Fibroblast of gingiva (primary cell): ENCODE measurements around the gene RDH16.

ENCODE experiments used
- DNase-seq: peaks from one replicate; pipeline ENCODE4 v3.0.0-alpha.2; 2011; ENCODE audit warnings: low read depth

Gene RDH16, protein sequence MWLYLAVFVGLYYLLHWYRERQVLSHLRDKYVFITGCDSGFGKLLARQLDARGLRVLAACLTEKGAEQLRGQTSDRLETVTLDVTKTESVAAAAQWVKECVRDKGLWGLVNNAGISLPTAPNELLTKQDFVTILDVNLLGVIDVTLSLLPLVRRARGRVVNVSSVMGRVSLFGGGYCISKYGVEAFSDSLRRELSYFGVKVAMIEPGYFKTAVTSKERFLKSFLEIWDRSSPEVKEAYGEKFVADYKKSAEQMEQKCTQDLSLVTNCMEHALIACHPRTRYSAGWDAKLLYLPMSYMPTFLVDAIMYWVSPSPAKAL

DNA sequence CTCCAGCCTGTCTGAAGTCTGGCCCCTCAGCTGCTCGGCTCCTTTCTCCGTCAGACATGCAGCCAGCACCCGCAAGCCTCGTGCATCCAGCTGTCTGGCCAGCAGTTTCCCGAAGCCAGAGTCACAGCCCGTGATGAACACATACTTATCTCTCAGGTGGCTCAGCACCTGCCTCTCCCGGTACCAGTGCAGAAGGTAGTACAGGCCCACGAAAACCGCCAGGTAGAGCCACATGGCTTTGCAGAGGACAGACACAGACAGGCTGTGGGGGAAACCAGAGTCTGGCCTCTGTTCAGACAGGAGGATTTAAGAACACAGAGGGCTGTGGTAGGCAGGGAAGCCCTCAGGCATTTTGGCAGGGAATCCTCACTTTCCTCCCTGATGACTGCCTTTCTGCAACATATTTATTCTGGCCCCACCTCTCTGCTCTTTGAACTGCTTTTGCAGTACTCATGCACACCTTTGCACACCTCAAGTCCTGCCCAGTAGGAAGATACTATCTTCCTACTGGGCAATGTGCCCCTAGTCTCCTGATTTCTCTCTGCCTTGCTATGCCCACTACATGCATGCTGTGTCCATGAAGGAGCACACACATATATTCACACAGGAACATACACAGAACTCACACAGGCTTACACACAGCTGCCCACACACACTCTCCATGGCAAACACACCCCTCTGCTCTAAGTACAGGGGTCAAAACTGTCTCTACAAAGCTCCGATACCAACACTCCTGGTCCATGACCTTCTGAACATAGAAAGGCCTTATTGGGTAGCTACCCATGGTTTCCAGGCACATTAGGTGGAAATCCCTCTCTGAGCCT is at the start of gene RDH16:
TSS of gene RDH16 (minus strand) at position 380 of the 824 bp plus-strand sequence. CDS start at position 234, 146 bp downstream.
- DNase-seq, result no peak

DNA sequence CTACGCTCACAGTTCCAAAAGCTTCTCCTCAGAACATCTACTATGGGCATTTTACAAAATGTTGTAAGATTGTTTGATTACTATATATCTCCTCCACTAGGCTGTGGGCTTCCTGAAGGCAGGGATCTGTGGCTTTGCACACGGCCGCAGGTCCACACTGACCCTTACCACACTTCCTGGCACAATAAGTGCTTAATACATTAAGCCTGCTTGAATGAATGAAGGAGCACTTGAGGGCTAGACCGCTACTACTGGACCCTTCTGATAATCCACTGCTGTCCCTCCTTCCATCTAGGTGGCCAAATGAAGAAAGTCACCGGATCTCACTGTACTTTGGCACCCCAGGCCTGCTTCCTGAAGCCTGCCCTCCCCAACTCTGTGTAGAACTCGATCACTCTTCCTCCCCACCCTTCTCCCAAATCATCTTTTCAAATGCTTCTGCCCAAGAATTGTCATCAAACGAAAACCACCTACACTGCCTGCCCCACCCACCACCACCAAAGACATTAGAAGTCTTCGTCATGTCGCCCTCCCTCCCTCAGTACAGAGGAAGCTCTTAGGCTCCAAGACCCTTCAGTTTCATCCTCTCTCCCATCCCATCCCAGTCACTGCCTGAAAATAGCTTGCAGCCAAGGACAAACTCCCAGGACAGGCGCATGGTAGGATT is 49.5 kb upstream of the RDH16 start:
- no peak for DNase-seq

DNA sequence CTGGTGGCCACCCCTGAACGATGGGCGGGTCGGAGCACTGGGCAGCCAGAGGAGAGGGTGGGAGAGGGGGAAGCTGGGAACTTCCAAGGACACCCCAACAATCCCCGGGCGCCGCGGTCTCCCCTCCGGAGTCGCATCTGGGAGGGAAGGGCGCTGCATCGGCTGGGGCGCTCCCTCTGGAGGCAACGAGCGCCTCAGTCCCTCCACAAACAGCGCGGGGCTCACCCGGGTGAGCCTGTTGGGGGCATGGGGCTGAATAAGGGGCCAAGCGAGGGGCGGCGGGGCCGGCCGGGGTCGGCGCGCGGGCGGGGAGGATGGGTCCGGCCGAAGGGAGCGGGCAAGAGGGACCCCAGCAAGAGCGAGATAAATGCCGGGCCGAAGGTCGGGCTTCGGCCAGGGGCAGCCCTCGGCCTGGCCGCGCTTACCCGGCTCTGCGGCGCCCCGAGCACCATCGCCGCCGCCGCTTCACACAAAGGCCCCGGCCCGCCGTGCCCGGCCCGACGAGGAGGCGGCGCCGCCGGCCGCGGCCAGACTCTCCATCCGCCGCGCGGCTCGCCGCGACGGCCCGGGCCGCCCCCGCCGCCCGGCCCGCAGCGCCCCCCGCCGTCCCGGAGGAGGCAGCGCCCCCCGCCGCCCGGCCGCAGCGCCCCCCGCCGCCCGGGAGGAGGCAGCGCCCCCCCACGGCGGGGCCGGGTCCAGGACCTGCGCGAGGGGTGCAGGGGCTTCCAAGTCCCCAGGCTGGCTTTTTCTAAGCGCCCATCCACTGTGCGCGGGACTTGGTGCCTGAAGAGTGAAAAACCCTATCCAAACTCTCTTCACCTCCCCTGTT is 48.8 kb upstream of the RDH16 start, which contains the start of gene ZBTB39:
TSS of gene ZBTB39 (minus strand) at position 567 of the 829 bp plus-strand sequence. CDS start 1,629 bp downstream, outside the sequence.
- DNase-seq, result peak; percentile 56

DNA sequence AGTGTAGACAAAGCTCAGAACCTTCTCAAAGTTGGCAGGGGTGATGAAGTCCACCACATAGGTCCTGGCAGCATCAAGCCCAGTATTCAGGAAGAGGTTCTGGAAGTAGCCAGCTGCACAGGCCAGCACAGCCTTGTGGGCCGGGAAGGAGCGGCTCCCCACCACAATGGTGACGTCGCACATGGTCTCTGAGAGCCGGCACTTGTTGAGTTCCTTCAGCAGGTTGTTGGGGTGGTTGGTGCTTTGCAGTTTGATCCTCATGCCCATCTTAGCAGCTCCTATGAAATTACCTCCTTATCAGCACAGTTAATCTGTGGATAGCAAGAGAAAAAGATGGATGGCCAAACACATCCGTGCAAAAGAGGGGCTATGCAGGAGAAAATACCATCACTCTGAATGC is 47.2 kb upstream of the RDH16 start:
- DNase-seq, result no peak

DNA sequence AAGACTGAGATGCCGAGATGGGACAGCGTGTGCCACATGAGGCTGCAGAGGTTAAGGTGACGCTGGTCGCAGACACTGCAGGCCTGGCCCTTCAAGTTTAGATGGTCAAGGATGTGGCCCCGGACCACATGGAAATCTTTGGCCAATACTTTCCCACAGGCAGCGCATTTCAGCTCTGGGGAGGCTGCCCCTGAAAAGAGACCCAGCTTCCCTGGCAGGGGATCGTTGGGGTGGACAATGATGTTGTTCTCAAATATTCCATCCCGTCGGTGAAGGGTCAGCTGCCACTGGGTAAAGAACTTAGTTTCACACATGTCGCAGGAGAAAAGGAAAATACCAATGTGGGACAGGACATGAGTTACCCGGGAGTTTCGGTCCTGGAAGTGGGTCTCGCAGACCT is 46.0 kb upstream of the RDH16 start:
- DNase-seq, result no peak

DNA sequence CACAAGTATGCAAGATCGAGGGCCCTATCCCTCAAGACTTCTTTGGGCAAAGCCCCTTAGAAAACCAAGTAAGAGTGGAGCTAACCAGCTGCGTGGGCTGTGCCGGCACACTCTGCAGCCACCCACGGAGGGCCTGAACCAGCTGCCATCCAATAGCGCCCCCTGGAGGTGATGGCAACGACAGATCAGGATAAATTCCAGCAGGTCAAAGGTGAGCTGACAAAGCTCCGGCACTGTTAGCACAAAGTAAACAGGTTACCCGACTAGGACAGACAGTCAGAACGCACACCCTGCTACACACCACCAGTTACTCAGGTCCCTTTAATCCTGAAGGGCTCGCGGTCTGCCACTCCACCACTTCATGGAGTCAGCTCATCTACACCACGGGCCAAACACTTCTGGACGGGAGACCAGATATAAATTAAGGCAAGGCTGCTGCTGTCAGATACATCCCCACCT is 44.1 kb upstream of the RDH16 start:
- peak; percentile 24 for DNase-seq

DNA sequence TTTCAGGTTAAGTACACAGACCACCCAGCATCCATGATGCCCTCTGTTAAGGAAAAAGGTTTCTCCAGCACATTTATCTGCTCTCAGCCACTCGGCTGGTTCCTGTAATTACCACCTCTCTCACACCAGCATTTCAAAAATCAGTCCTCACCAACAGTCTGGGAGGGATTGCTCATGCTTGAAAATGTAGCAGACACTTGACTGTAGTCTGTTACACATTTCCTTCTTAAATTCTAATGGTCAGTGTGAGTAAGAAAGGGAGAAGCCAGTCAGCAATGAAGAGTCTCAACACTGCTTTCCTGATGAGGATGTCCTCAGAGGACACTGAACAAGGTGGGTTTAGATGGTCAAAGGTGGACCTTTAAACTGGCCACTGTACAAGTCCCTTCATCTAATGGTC is 43.0 kb upstream of the RDH16 start:
- no peak for DNase-seq

DNA sequence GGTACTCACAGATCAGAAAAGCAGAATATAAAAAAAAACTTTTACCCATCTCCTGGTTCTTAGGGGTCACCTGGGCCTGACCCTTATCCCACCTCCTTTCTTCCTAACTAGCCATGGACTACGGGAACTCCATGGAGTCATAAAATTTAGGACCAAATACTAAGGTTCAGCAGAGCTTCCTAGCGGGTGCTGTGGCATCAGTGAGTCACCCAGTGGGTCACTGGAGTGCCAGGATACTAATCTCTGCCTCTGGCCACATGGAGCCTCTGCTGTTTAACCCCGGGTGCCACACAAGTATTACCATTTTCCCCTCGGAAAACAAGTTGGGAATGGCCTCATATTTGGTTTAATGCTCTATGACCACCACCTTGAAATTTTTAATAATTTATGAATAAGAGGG is 42.0 kb upstream of the RDH16 start:
- DNase-seq, result no peak

DNA sequence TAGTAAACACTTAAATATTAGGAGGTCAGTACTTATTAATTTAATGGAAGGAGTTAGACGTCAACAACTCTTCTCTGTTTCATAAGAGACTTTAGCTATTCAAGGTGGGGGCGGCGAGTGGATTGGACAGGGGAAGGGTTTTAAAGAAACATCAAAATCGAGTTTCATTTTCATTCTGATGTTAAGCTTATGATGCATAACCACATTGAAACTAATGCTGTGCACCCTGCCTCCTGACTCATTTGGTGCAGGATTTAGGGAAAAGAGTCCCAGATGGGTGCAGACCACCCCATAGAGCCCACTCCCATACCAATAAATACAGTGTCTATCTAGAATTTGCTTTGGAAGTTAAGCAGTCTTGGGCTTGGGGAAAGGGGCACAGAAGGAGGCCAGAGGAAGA is 41.6 kb upstream of the RDH16 start:
- DNase-seq, result no peak

DNA sequence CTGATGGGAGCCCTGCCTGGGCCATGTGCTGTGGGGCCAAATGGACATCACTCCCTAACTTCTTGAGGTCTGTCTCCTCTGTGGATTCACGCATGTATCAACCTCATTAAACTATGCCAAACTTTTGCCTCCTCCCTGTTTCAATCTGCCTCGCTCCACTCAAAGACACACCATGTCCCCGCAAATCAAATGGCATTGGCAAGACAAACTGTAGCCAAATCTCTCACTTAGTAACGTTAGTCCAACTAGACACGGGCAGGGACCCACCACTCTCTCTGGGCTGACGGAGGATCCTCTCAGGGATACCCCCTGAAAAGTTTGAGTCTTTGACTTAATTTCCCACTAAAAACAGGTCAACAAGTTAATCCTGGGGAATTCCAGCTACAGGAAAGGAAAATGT is 40.9 kb upstream of the RDH16 start:
- DNase-seq, result no peak

DNA sequence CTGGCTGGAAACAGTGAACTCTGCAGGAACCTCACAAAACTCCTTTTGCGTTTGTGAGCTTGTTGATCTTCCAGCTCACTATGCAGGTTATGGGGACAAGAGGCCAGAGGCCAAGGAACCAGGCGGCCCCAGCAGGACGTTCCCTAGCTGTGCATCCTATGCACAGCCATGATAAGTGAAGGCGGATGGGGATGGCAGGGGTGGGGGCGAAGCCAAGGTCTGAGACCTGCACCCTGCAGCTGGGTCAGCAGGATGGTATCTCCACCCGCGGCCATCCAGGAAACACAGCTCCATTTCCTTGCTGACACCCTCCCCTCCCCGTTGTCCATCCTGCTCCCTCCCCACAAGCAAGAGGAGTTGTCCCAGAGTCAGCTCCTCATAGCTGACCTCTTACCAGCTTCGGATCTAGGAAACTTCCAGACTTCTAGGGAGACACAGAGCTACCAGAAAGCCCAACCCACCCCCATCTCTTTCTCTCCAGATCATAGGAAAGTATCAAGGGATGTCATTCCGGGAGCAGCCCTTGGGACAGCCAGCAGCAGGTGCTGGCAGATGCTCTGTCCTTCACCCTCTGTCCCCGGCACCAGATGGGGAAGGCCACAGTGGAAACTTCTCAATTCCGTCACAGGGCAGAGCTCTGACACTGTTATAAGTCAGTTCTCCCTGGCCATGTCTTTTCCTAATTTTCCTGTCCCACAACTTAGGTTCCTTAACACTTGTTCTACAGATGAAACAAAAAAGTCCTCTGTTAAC is 39.6 kb upstream of the RDH16 start:
- no peak for DNase-seq

DNA sequence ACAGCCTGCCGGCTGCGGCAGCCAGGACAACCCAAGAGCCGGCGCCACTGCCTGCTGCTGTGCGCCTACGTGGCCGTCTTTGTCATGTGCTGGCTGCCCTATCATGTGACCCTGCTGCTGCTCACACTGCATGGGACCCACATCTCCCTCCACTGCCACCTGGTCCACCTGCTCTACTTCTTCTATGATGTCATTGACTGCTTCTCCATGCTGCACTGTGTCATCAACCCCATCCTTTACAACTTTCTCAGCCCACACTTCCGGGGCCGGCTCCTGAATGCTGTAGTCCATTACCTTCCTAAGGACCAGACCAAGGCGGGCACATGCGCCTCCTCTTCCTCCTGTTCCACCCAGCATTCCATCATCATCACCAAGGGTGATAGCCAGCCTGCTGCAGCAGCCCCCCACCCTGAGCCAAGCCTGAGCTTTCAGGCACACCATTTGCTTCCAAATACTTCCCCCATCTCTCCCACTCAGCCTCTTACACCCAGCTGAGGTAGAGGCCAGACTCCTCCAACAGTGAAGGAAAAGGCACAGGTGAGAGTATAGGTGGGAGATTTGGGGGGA is 38.6 kb upstream of the RDH16 start:
- no peak for DNase-seq

DNA sequence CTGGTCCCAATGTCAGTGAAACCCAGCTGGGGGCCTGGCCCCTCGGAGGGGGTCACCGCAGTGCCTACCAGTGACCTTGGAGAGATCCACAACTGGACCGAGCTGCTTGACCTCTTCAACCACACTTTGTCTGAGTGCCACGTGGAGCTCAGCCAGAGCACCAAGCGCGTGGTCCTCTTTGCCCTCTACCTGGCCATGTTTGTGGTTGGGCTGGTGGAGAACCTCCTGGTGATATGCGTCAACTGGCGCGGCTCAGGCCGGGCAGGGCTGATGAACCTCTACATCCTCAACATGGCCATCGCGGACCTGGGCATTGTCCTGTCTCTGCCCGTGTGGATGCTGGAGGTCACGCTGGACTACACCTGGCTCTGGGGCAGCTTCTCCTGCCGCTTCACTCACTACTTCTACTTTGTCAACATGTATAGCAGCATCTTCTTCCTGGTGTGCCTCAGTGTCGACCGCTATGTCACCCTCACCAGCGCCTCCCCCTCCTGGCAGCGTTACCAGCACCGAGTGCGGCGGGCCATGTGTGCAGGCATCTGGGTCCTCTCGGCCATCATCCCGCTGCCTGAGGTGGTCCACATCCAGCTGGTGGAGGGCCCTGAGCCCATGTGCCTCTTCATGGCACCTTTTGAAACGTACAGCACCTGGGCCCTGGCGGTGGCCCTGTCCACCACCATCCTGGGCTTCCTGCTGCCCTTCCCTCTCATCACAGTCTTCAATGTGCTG is 38.0 kb upstream of the RDH16 start:
- DNase-seq, result no peak

DNA sequence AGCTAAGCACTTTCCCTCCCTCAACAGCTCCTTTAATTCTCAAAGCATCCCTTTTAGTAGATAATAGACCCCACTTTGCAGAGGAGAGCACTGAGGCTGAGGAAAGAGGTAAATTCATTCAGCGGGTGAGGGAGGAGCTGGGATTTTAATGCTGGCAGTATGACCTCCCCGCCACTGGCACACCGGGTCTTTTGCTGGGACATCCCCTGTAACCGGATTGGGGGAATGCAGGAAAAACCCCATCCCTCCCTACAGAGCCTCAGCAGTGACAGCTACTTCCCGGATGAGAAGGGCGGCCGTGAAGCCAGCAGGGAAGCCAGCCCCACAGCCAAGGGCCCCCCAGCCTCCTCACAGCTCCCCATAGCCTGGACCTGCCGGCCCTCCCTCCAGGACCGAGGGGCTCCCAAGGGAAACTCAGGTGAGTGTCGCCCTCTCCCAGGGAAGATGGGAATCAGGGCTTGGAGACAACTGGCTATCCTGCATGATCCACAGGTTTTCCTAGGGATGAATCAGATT is 36.9 kb upstream of the RDH16 start:
- no peak for DNase-seq

DNA sequence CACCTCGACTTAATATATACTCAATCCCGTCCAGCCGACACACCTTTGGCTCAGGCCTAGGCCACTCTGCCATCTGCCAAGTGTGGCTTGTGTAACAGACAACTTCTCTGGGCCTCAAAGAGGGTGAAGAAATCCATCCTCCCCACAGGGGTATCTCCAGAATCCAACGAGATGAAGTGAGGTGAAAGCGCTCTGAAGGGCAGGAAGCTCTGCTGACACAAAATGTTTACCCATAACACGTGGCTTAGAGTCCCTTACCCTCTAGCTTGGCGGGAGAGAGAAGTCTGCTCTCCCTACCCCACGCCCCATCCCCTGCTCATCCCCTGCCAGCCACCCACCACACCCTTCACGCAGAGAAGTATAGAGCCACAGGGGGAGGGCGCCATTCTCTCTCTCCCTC is 35.9 kb upstream of the RDH16 start:
- DNase-seq, result no peak

DNA sequence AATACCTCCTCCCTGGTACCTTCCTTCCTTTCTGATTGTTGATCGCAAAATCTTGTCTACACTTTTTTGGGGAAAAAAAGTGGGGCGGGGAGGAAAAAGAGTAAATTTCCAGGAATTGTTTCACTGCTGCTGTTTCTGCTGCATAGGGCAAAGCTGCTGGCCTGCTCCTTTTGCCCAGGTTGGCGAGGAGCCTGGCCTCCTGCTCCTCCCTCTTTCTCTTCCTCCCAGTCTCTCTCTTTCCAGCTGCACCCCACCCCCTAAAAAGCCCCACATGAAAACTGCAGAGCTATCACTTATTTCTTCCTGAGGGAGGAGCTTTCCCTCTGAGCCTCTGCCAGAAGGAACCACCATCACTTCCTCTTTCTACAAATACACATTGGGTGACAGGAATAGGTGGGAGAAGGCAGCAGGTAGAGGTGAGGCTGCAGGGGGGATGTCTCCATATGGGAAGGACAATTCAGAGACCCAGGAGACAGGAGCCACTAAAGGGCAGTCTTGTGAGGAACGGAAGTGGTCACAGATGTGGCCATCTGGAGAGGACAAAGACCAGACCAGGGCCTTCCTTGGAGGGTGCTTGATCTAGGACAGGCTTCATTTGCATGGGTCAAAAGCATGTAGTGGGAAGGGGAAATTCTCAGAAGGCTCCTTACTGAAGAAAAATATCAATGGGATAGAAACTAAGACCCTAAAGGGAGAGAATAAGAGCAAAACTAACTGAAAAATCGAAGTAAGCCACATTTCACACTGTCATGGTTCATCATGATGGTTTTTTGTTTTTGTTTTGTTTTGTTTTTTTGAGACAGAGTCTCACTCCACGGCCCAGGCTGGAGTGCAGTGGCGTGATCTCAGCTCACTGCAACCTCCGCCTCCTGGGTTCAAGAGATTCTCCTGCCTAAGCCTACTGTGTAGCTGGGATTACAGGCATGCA is 34.2 kb upstream of the RDH16 start:
- no peak for DNase-seq

DNA sequence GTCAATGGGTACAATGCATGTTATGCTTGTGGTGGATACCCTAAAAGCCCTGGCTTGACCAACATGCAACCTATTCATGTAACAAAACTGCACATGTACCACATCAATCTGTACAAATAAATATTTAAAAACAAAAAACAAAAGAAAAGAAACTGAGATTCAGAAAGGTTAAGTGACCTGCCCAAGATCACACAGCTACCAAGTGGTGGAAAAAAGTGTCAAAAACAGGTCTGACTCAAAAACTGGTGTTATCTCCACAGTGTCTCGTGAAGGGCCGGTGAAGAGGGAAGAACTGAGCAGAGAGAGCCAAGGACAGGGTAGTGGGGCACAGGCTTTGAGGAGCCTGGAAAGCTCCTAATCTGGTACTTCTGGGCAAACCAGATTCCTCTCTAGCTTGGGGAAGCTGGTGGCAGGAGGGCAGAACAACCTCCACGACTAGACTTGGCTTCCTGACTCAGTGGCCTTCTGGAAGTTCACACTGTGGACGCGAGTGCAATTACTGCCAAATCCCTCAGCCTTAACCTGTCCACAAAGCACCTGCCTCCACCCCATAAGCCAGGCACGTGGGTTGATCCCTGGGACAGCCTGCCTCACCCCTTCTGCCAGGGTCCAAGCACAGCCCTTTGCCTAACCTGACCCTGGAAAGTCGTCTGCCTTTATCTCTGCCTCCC is 33.4 kb upstream of the RDH16 start:
- no peak for DNase-seq
